ENCODE measurements around the gene RAI1.

The RAI1 gene

GRCh38 chr17:17754719-17755686 is 73.7 kb downstream of the RAI1 start:
- no peak for DNase-seq

- no peak for DNase-seq
Observed at GRCh38 chr17:17755715-17756114, 74.5 kb downstream of the RAI1 start.

- DNase-seq = no peak
Observed at GRCh38 chr17:17757391-17757791, 76.1 kb downstream of the RAI1 start.

- DNase-seq = peak; percentile 93
Observed at GRCh38 chr17:17757956-17758845, 76.9 kb downstream of the RAI1 start.

GRCh38 chr17:17758941-17759563 is 77.8 kb downstream of the RAI1 start:
- DNase-seq = no peak

- DNase-seq = no peak
Observed at GRCh38 chr17:17760350-17760749, 79.1 kb downstream of the RAI1 start.

GRCh38 chr17:17760872-17761550 is 79.8 kb downstream of the RAI1 start:
- DNase-seq = no peak

GRCh38 chr17:17761894-17762743 is 80.9 kb downstream of the RAI1 start:
- no peak for DNase-seq

GRCh38 chr17:17762744-17763105 is 81.5 kb downstream of the RAI1 start:
- DNase-seq = no peak

GRCh38 chr17:17763136-17763535 is 81.9 kb downstream of the RAI1 start:
- no peak for DNase-seq

GRCh38 chr17:17763734-17764133 is 82.5 kb downstream of the RAI1 start:
- no peak for DNase-seq

GRCh38 chr17:17765359-17766076 is 84.3 kb downstream of the RAI1 start:
- DNase-seq = no peak

GRCh38 chr17:17766077-17766743 is 85.0 kb downstream of the RAI1 start:
- DNase-seq = no peak

- DNase-seq = no peak
Observed at GRCh38 chr17:17766744-17767120, 85.5 kb downstream of the RAI1 start.

- DNase-seq = no peak
Observed at GRCh38 chr17:17767154-17767869, 86.1 kb downstream of the RAI1 start.

- no peak for DNase-seq
Observed at GRCh38 chr17:17767887-17768418, 86.7 kb downstream of the RAI1 start.

- DNase-seq = no peak
Observed at GRCh38 chr17:17768424-17769088, 87.3 kb downstream of the RAI1 start.

GRCh38 chr17:17769869-17770631 is 88.8 kb downstream of the RAI1 start:
- no peak for DNase-seq

Data from NCI-H1694 treated with DMSO at 0.1 percent for 48 hours (cell line).